ENCODE results near the gene GFRAL. TPM values are rescaled to one million over a fixed set of nuclear protein-coding genes. Genes with fewer than 3 reads are reported as not detected.
A peak's percentile ranks its signal among the peaks of the same experiment; 100 is the strongest.

Gene GFRAL, protein sequence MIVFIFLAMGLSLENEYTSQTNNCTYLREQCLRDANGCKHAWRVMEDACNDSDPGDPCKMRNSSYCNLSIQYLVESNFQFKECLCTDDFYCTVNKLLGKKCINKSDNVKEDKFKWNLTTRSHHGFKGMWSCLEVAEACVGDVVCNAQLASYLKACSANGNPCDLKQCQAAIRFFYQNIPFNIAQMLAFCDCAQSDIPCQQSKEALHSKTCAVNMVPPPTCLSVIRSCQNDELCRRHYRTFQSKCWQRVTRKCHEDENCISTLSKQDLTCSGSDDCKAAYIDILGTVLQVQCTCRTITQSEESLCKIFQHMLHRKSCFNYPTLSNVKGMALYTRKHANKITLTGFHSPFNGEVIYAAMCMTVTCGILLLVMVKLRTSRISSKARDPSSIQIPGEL
- total RNA-seq (not detected in 2 replicates), polyA plus RNA-seq (not detected in 2 replicates), polyA minus RNA-seq (not detected in 2 replicates), Bru-seq, nascent RNA (percentile 1 among the genes with signal in this experiment), BruChase-seq, experiment 1, labeled RNA remaining after a 6-hour chase (not detected), BruChase-seq, experiment 2, labeled RNA remaining after a 2-hour chase (percentile 1 among the genes with signal in this experiment)
- not detected in 2 replicates for polyA plus RNA-seq (2011; cell fraction: cytosol; rRNA removed)
- not detected in 2 replicates for polyA plus RNA-seq (2011; cell fraction: nucleus; rRNA removed)
- polyA plus RNA-seq (2012): not detected in 2 replicates
- polyA minus RNA-seq (2011; cell fraction: cytosol; rRNA and poly(A)+ RNA removed): not detected
- polyA minus RNA-seq (2011; cell fraction: nucleus; rRNA and poly(A)+ RNA removed): not detected in 2 replicates
- long read RNA-seq: 0 reads

- Histone ChIP-seq H3K4me2 (ENCODE audit: insufficient read depth, low read length) (no peak within 1 kb of the TSS), H3K79me2 (ENCODE audit: control insufficient read depth, insufficient read depth, low read length) (no peaks in the 10 kb centered on the region), H3K9me3 (replicated peaks; ENCODE audit: control insufficient read depth, insufficient read depth, low read length) (no peaks in the 10 kb centered on the region), H3K4me1 (ENCODE audit: control insufficient read depth, extremely low read depth, insufficient read depth, low read length) (no peaks in the 10 kb centered on the region), H3K27me3 (ENCODE audit: control insufficient read depth in 2 of 2, insufficient read depth in 2 of 2, low read length in 2 of 2) (no peaks in the 10 kb centered on the region), H3K9me1 (replicated peaks; ENCODE audit: control insufficient read depth, extremely low read depth, insufficient read depth, low read length) (no peaks in the 10 kb centered on the region), H3K27ac (ENCODE audit: insufficient read depth, low read depth, low read length) (no peak within 1 kb of the TSS), H3K9ac (replicated peaks; ENCODE audit: extremely low read depth, insufficient read depth, low read length) (no peak within 1 kb of the TSS), H3K4me3 (replicated peaks in 1 of 3; ENCODE audit: insufficient read depth in 1 of 3, low read depth in 1 of 3, low read length in 3 of 3) (no peak within 1 kb of the TSS), H2AFZ (ENCODE audit: low read depth, low read length) (no peak within 1 kb of the TSS), H4K20me1 (replicated peaks; ENCODE audit: control insufficient read depth, extremely low read depth, insufficient read depth, low read length) (no peaks in the 10 kb centered on the region), H3K36me3 (ENCODE audit: control insufficient read depth in 2 of 2, extremely low read depth in 1 of 2, insufficient read depth in 2 of 2, low read length in 2 of 2) (no peaks in the 10 kb centered on the region)
- intact Hi-C loops (cut with micrococcal nuclease) (no loop called here), dilution Hi-C loops (cut with MboI; ENCODE audit: extremely low pct_ligation_motif_present, low sequenced_read_pairs) (no loop called here)
- POLR2A ChIA-PET: no interaction called here
- CTCF ChIA-PET: no interaction called here
- no peak for TF ChIP-seq CTCF (IDR thresholded peaks at IDR 0.05; ENCODE audit: extremely low read depth in 1 of 2, insufficient read depth in 1 of 2, low read depth in 1 of 2, low read length in 2 of 2)
- no peak for TF ChIP-seq MYC (IDR thresholded peaks at IDR 0.05; ENCODE audit: low read depth, low read length)
- no peak for TF ChIP-seq FOS (IDR thresholded peaks at IDR 0.05; ENCODE audit: borderline replicate concordance, insufficient read depth, low read length)
- TF ChIP-seq, protein P1, sequence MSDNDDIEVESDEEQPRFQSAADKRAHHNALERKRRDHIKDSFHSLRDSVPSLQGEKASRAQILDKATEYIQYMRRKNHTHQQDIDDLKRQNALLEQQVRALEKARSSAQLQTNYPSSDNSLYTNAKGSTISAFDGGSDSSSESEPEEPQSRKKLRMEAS (IDR thresholded peaks at IDR 0.05; ENCODE audit: insufficient read depth, insufficient read length): no peak
- TF ChIP-seq POLR2A (IDR thresholded peaks at IDR 0.05; ENCODE audit: low read depth, low read length): no peak
- no peak for TF ChIP-seq EZH2 (IDR thresholded peaks at IDR 0.05; ENCODE audit: borderline replicate concordance, low read depth, low read length, severe bottlenecking)
- no peak for TF ChIP-seq GATA2 (IDR thresholded peaks at IDR 0.05; ENCODE audit: insufficient read depth, insufficient read length, low read depth, low read length)
- TF ChIP-seq JUN (IDR thresholded peaks at IDR 0.05; ENCODE audit: borderline replicate concordance, insufficient read depth, insufficient read length, low read depth): no peak
- no peak for TF ChIP-seq POLR2AphosphoS5 (IDR thresholded peaks at IDR 0.05; ENCODE audit: insufficient read depth, low read depth, low read length)
- BruUV-seq (replicated peaks): no TSS peak
- no peak for DNase-seq (ENCODE audit: low read depth, low spot score)
- FAIRE-seq: no peak
Measured at GRCh38 chr6:55327169-55327568, at the start of gene GFRAL. GFRAL (plus strand) TSS chr6:55327469; CDS start chr6:55327555, 86 bp downstream.
